Colonic mucosa (tissue), 4 donors: Measurements from ENCODE around the gene PTPRA. TPM values are rescaled to one million over a fixed set of nuclear protein-coding genes. Genes with fewer than 3 reads are reported as not detected.
A peak's percentile ranks its signal among the peaks of the same experiment; 100 is the strongest.

Source experiments
- DNase-seq: peaks from one replicate; pipeline ENCODE4 v3.0.0-alpha.2; 2020
- H3K27ac ChIP-seq: fragments of 200-600 bp; one replicate; pipeline ENCODE4 v1.8.0; 2021
- H3K27me3 ChIP-seq: fragments of 200-600 bp; one replicate; pipeline ENCODE4 v1.8.0; 2021
- H3K36me3 ChIP-seq: fragments of 200-600 bp; one replicate; pipeline ENCODE4 v1.8.0; 2021
- H3K4me1 ChIP-seq: fragments of 200-600 bp; one replicate; pipeline ENCODE4 v1.8.0; 2021; ENCODE audit warnings: mild to moderate bottlenecking
- H3K4me3 ChIP-seq: fragments of 200-600 bp; one replicate; pipeline ENCODE4 v1.8.0; 2021
- H3K9ac ChIP-seq, 2 donors: one replicate each; pipeline ENCODE4 v1.7.0; 2013; ENCODE audit warnings: control low read depth in 2 of 2, low read depth in 2 of 2, low read length in 2 of 2
- H3K9me3 ChIP-seq: fragments of 200-600 bp; one replicate; pipeline ENCODE4 v1.8.0; 2021
- CTCF ChIP-seq: fragments of 200-600 bp; IDR thresholded peaks from one replicate; pipeline ENCODE4 v1.8.0; 2022; ENCODE audit warnings: antibody characterized with exemption, mild to moderate bottlenecking
- intact Hi-C: fragments of 100-400 bp; cut with DNase I; formaldehyde crosslinking; loops from one replicate; pipeline ENCODE4 v1.14.1; 2022
- total RNA-seq, 2 donors: library from RNA; stranded (reverse); fragmentation: NEBNext Ultra II Directional in 1 of 2; extraction: Animal tissue kit (Norgen Biotek cat#: 25700) in 1 of 2; gene quantifications; one replicate each; pipeline ENCODE4 v1.2.1, GENCODE V29; 2021
- donor health status: healthy.
- donor health status: DM: no; HTN: no; CAD: no.
- donor health status: DM: no; HTN: no; CAD: no.

The PTPRA gene
- total RNA-seq, 2 donors from 2014 or later: 30.3 to 55.2 TPM

- no peaks in the 10 kb centered on the region for H3K27me3 ChIP-seq
- peak within 1 kb of the TSS; percentile 87 for H3K27ac ChIP-seq
- peaks cover 6% of the 10 kb centered on the region for H3K4me1 ChIP-seq
- DNase-seq: peak; percentile 92
- H3K9ac ChIP-seq: peak within 1 kb of the TSS; percentile 76 to 83
- no peaks in the 10 kb centered on the region for H3K9me3 ChIP-seq
- intact Hi-C loops: no loop called here
- H3K36me3 ChIP-seq: peaks cover 10% of the 10 kb centered on the region
- peak within 1 kb of the TSS; percentile 94 for H3K4me3 ChIP-seq
- TF ChIP-seq CTCF: no peak
Observed at GRCh38 chr20:3045816-3046676, 172.8 kb downstream of the PTPRA start, which contains the start of gene MRPS26. Gene MRPS26, plus strand, starts transcription at chr20:3046052. Its CDS starts 17 bp downstream, at chr20:3046069.

GRCh38 chr20:3046677-3047462, 173.6 kb downstream of the PTPRA start:
- no peak for TF ChIP-seq CTCF
- H3K9ac ChIP-seq: peak overlapping the region; percentile 75 to 83
- H3K4me3 ChIP-seq: peak overlapping the region; percentile 94
- intact Hi-C loops: no loop called here
- H3K36me3 ChIP-seq: peaks cover 10% of the 10 kb centered on the region
- peaks cover 6% of the 10 kb centered on the region for H3K4me1 ChIP-seq
- no peaks in the 10 kb centered on the region for H3K9me3 ChIP-seq
- no peaks in the 10 kb centered on the region for H3K27me3 ChIP-seq
- peak overlapping the region; percentile 87 for H3K27ac ChIP-seq
- DNase-seq: peak; percentile 61

- DNase-seq: no peak
- Histone ChIP-seq H3K4me3 (no peak overlapping the region), H3K9ac (no peak overlapping the region), H3K9me3 (no peaks in the 10 kb centered on the region), H3K27ac (no peak overlapping the region), H3K27me3 (no peaks in the 10 kb centered on the region), H3K4me1 (peaks cover 6% of the 10 kb centered on the region), H3K36me3 (peaks cover 10% of the 10 kb centered on the region)
- intact Hi-C loops: no loop called here
- no peak for TF ChIP-seq CTCF
Observed at GRCh38 chr20:3047486-3048419, 174.5 kb downstream of the PTPRA start.

- DNase-seq: no peak
- Histone ChIP-seq H3K27ac (no peak overlapping the region), H3K36me3 (peaks cover 10% of the 10 kb centered on the region), H3K9me3 (no peaks in the 10 kb centered on the region), H3K4me3 (no peak overlapping the region), H3K27me3 (no peaks in the 10 kb centered on the region), H3K9ac (no peak overlapping the region), H3K4me1 (peaks cover 6% of the 10 kb centered on the region)
- no peak for TF ChIP-seq CTCF
- intact Hi-C loops: loop anchor here (5.0 kb wide), 1 partner anchor 66 kb away; no protein-coding TSS in a partner anchor
Observed at GRCh38 chr20:3051385-3052019, 178.2 kb downstream of the PTPRA start.
